Measurements from ENCODE around the gene MSS51. TPM values are rescaled to one million over a fixed set of nuclear protein-coding genes. Genes with fewer than 3 reads are reported as not detected.

The MSS51 gene
- total RNA-seq, 1 experiment from 2014 or later: 1.7 TPM

- no peak overlapping the region for H3K27ac ChIP-seq (ENCODE audit: low read depth, low read length)
- TF ChIP-seq FOSL1 (IDR thresholded peaks at IDR 0.05; ENCODE audit: low read depth) (no peak), ZNF274 (IDR thresholded peaks at IDR 0.05; ENCODE audit: low read depth, low read length) (no peak), JUND (IDR thresholded peaks at IDR 0.05) (no peak), EGR1 (IDR thresholded peaks at IDR 0.05; ENCODE audit: low read depth) (no peak), SIN3A (IDR thresholded peaks at IDR 0.05; ENCODE audit: low read depth) (no peak)
- TF ChIP-seq, protein P1, sequence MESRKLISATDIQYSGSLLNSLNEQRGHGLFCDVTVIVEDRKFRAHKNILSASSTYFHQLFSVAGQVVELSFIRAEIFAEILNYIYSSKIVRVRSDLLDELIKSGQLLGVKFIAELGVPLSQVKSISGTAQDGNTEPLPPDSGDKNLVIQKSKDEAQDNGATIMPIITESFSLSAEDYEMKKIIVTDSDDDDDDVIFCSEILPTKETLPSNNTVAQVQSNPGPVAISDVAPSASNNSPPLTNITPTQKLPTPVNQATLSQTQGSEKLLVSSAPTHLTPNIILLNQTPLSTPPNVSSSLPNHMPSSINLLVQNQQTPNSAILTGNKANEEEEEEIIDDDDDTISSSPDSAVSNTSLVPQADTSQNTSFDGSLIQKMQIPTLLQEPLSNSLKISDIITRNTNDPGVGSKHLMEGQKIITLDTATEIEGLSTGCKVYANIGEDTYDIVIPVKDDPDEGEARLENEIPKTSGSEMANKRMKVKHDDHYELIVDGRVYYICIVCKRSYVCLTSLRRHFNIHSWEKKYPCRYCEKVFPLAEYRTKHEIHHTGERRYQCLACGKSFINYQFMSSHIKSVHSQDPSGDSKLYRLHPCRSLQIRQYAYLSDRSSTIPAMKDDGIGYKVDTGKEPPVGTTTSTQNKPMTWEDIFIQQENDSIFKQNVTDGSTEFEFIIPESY (IDR thresholded peaks at IDR 0.05; ENCODE audit: extremely low read depth, insufficient replicate concordance, low read length): no peak
- no peaks in the 10 kb centered on the region for H3K27me3 ChIP-seq (ENCODE audit: insufficient read depth, low read length)
- no peaks in the 10 kb centered on the region for H3K9me2 ChIP-seq (ENCODE audit: insufficient read depth)
- no peak overlapping the region for H2AFZ ChIP-seq (ENCODE audit: low read depth, low read length, poor library complexity, severe bottlenecking)
- H3K9ac ChIP-seq (ENCODE audit: low read length): no peak overlapping the region
- intact Hi-C loops (cut with micrococcal nuclease): no loop called here
- H3K9me3 ChIP-seq (ENCODE audit: control insufficient read depth in 1 of 2, insufficient read depth in 1 of 2, low read depth in 1 of 2, low read length in 2 of 2): no peaks in the 10 kb centered on the region
- ChIA-PET POLR2A (no interaction called here), RAD21 (ENCODE audit: low non-redundant PET in 1 of 2, low total read pairs in 2 of 2, uncharacterized antibody in 2 of 2, unreplicated experiment in 2 of 2) (no interaction called here), CTCF (no interaction called here)
- H3K4me3 ChIP-seq (replicated peaks in 1 of 2; ENCODE audit: low read depth in 1 of 2, low read length in 2 of 2): no peak overlapping the region
- H3K4me1 ChIP-seq (ENCODE audit: control insufficient read depth in 1 of 2, insufficient read depth in 2 of 2, low read length in 2 of 2): no peaks in the 10 kb centered on the region
- peaks cover 7% of the 10 kb centered on the region; the same call in 1 of the 2 replicates for H4K20me1 ChIP-seq (ENCODE audit: insufficient read depth)
- H3K4me2 ChIP-seq (ENCODE audit: low read length): no peak overlapping the region
- ATAC-seq (no peak), DNase-seq (ENCODE audit: low read depth, low spot score) (no peak)
- no TSS peak for BruUV-seq (replicated peaks)
- peaks cover 22 to 32% of the 10 kb centered on the region in 2 experiments for H3K36me3 ChIP-seq (ENCODE audit: control insufficient read depth in 1 of 2, insufficient read depth in 2 of 2, low read length in 2 of 2)
- peaks cover 27% of the 10 kb centered on the region for H3K79me2 ChIP-seq (ENCODE audit: insufficient read depth, low read length)
Measured at GRCh38 chr10:73388228-73388627, 45.1 kb downstream of the MSS51 start.

DNA sequence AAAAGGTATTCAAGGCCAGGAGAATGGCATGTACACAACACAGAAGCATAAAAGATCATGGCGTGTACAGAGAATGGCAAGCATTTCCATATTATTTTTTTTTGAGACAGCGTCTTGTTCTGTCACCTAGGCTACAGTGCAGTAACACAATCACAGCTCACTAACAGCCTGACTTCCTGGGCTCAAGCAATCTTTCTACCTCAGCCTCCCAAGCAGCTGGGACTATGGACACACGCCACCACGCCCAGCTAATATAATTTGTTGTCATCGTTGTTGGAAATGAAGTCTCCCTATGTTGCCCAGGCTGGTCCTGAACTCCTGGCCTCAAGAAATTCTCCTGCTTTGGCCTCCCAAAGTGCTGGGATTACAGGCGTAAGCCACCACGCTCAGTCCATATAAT is 46.8 kb downstream of the MSS51 start:
- POLR2A ChIA-PET: no interaction called here
- Histone ChIP-seq H3K27me3 (ENCODE audit: insufficient read depth, low read length) (no peaks in the 10 kb centered on the region), H3K9me3 (ENCODE audit: control insufficient read depth in 1 of 2, insufficient read depth in 1 of 2, low read depth in 1 of 2, low read length in 2 of 2) (no peaks in the 10 kb centered on the region), H3K4me3 (replicated peaks in 1 of 2; ENCODE audit: low read depth in 1 of 2, low read length in 2 of 2) (no peak overlapping the region), H3K4me2 (ENCODE audit: low read length) (no peak overlapping the region), H3K27ac (ENCODE audit: low read depth, low read length) (no peak overlapping the region), H3K36me3 (ENCODE audit: control insufficient read depth in 1 of 2, insufficient read depth in 2 of 2, low read length in 2 of 2) (peaks cover 34 to 39% of the 10 kb centered on the region in 2 experiments), H2AFZ (ENCODE audit: low read depth, low read length, poor library complexity, severe bottlenecking) (no peak overlapping the region), H3K79me2 (ENCODE audit: insufficient read depth, low read length) (peaks cover 24% of the 10 kb centered on the region), H4K20me1 (ENCODE audit: insufficient read depth) (peaks cover 7% of the 10 kb centered on the region; the same call in 1 of the 2 replicates), H3K4me1 (ENCODE audit: control insufficient read depth in 1 of 2, insufficient read depth in 2 of 2, low read length in 2 of 2) (no peaks in the 10 kb centered on the region), H3K9ac (ENCODE audit: low read length) (no peak overlapping the region), H3K9me2 (ENCODE audit: insufficient read depth) (no peaks in the 10 kb centered on the region)
- RAD21 ChIA-PET (ENCODE audit: low non-redundant PET in 1 of 2, low total read pairs in 2 of 2, uncharacterized antibody in 2 of 2, unreplicated experiment in 2 of 2): no interaction called here
- DNase-seq (ENCODE audit: low read depth, low spot score): no peak
- intact Hi-C loops (cut with micrococcal nuclease): no loop called here
- CTCF ChIA-PET: no interaction called here
- no TSS peak for BruUV-seq (replicated peaks)
- no peak for ATAC-seq
- TF ChIP-seq SP1 (IDR thresholded peaks at IDR 0.05; ENCODE audit: low read depth) (no peak), TCF7L2 (IDR thresholded peaks at IDR 0.05; ENCODE audit: borderline replicate concordance, extremely low read depth, insufficient read depth, insufficient read length) (no peak), RAD21 (IDR thresholded peaks at IDR 0.05; ENCODE audit: low read depth) (no peak), SRF (IDR thresholded peaks at IDR 0.05; ENCODE audit: low read depth) (no peak), ZNF274 (IDR thresholded peaks at IDR 0.05; ENCODE audit: low read depth, low read length) (no peak), ZFX (IDR thresholded peaks at IDR 0.05) (no peak), EZH2phosphoT487 (IDR thresholded peaks at IDR 0.05; ENCODE audit: borderline replicate concordance) (no peak)
- TF ChIP-seq, protein P1 (IDR thresholded peaks at IDR 0.05; ENCODE audit: extremely low read depth, insufficient replicate concordance, low read length): no peak
- TF ChIP-seq, protein P2, sequence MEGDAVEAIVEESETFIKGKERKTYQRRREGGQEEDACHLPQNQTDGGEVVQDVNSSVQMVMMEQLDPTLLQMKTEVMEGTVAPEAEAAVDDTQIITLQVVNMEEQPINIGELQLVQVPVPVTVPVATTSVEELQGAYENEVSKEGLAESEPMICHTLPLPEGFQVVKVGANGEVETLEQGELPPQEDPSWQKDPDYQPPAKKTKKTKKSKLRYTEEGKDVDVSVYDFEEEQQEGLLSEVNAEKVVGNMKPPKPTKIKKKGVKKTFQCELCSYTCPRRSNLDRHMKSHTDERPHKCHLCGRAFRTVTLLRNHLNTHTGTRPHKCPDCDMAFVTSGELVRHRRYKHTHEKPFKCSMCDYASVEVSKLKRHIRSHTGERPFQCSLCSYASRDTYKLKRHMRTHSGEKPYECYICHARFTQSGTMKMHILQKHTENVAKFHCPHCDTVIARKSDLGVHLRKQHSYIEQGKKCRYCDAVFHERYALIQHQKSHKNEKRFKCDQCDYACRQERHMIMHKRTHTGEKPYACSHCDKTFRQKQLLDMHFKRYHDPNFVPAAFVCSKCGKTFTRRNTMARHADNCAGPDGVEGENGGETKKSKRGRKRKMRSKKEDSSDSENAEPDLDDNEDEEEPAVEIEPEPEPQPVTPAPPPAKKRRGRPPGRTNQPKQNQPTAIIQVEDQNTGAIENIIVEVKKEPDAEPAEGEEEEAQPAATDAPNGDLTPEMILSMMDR (IDR thresholded peaks at IDR 0.05 in 2 of 3, conservative IDR thresholded peaks at IDR 0.05 in 1 of 3; ENCODE audit: borderline replicate concordance in 1 of 3, insufficient read depth in 1 of 3, low read depth in 2 of 3, low read length in 2 of 3): no peak
